GM18517 (cell line): Measurements from ENCODE around the gene LCE1A.

Source experiments
- ATAC-seq: cut with Tn5 transposase; IDR thresholded peaks from one replicate; pipeline ENCODE4 v1.9.1; 2021; ENCODE audit warnings: mild to moderate bottlenecking, moderate library complexity; ENCODE audit not compliant: unreplicated experiment

Gene LCE1A

GRCh38 chr1:152827173-152827572 is at the start of gene LCE1A:
LCE1A (plus strand) TSS chr1:152827473; CDS start chr1:152827473, 0 bp downstream.
- ATAC-seq: no peak

GRCh38 chr1:152777510-152778137 is 49.6 kb upstream of the LCE1A start:
- ATAC-seq: no peak

DNA sequence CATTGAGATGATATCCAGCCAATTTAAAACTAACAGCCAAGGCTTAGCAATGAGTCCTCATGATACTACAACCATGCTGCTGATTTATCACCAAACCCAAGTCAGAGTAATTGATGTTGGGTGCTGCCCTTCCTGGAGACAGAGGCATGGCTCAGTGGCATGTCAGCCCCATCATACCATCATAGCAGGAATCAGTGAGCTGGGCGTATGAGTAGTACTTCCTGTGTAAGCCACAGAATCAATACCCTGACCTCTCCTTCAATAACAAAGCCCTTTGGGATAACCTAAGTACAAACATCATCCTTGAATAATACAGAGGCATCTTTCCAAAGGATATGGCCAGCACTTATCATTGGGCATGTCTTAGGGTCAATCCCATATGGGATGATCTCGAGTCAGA is 44.2 kb upstream of the LCE1A start:
- no peak for ATAC-seq

DNA sequence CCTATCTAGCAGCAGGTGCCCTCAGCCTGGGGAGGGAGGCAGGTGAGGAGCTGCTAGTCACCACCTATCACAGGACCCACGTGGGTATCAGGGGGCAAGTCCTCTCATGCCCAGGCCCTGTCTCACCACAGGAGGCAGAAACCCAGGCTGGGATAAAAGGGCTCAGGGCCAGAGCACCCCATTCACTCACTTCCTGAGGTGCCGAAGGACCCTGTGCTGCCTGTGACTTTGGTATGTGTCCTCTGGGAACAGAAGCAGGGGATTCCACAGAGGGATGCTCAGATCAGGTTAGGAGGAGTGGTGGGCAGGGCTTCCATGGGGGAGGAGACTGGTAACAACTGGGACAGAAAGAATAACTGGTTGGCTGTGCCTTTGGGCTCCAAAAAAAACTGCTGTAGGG is 41.2 kb upstream of the LCE1A start, which contains the start of gene LCE1E:
Gene LCE1E, plus strand, starts transcription at position 181 of the 400 bp plus-strand sequence. CDS start 1,043 bp downstream, outside the sequence.
- no peak for ATAC-seq

- no peak for ATAC-seq
These were observed 31.6 kb upstream of the LCE1A start for GRCh38 chr1:152795686-152796085.

GRCh38 chr1:152796421-152796820 is 30.9 kb upstream of the LCE1A start, which contains the start of gene LCE1D:
LCE1D (plus strand) TSS chr1:152796721; CDS start chr1:152797795, 1,074 bp downstream.
- no peak for ATAC-seq

- no peak for ATAC-seq
These were observed 25.9 kb upstream of the LCE1A start for GRCh38 chr1:152801333-152801732.

- no peak for ATAC-seq
These were observed 20.7 kb upstream of the LCE1A start, which contains the start of gene LCE1C for GRCh38 chr1:152806576-152806975. LCE1C (minus strand) TSS chr1:152806651; CDS start chr1:152805478, 1,173 bp downstream.

GRCh38 chr1:152811050-152811449 is 16.2 kb upstream of the LCE1A start:
- ATAC-seq: no peak

DNA sequence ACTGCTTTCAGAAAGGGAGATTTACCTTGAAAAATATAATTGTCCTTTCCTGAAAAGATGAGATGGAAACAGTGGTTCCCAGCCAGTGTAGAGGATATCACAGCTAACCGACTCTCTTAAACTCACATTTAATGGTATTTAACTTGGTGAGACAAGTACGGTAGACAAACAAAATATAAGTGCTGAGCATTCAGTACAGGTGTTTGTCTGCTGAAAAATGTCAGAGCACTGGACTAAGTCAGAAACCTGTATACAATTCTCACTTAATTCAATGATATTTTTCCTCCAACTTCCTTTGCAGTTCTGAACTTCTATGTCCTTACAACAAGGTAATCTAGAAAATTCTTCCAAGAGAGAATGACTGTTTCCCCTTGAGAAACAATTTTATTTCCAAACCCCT is 15.6 kb upstream of the LCE1A start, which contains the start of gene LCE1B:
Gene LCE1B, plus strand, starts transcription at position 301 of the 400 bp plus-strand sequence. CDS start 476 bp downstream, outside the sequence.
- no peak for ATAC-seq

- ATAC-seq: no peak
These were observed 10.0 kb upstream of the LCE1A start for GRCh38 chr1:152817309-152817708.

GRCh38 chr1:152823294-152823693 is 4.0 kb upstream of the LCE1A start:
- ATAC-seq: no peak

GRCh38 chr1:152824964-152825363 is 2.3 kb upstream of the LCE1A start:
- ATAC-seq: no peak

DNA sequence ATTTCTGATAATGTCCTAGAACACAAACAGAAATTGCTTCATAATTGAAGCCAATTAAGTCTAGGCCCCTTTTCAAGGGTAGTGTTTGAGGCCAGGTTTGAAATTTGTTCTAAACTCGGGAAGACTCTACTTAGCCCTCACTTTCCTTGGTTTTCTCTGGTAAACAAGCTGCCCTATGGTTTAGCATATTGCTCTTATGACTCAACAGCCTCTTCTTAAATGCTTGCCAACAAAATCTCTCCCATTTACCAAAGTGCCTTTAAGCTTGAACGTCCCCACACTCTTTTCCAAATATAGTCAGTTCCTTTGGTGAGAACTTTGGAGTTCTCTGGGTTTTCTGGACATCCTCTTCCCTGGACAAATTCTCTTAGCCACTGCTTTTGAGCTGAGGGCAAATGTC is 9.6 kb downstream of the LCE1A start:
- no peak for ATAC-seq

- no peak for ATAC-seq
These were observed 15.3 kb downstream of the LCE1A start, which contains the start of gene LCE6A for GRCh38 chr1:152842556-152842955. LCE6A (plus strand) TSS chr1:152842856; CDS start chr1:152843521, 665 bp downstream.

DNA sequence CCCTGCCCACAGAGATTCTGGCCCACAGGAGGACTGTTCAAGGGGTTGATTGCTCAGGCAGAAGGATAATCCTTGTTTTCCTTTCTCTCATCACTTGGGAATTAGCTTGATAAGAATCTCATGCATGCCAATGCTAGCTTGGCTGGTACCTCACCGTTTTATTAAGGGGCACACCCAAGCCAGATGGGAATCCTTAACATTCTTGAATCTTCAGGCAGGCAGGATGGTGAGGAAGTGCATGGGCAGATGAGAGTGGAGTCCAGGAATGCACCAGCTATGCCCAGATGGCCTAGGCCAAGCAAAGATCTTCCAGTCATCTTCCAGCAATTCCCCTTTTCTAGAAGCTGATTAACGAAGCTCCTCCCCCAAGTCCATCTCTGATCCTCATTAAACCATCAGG is 28.4 kb downstream of the LCE1A start:
- no peak for ATAC-seq

DNA sequence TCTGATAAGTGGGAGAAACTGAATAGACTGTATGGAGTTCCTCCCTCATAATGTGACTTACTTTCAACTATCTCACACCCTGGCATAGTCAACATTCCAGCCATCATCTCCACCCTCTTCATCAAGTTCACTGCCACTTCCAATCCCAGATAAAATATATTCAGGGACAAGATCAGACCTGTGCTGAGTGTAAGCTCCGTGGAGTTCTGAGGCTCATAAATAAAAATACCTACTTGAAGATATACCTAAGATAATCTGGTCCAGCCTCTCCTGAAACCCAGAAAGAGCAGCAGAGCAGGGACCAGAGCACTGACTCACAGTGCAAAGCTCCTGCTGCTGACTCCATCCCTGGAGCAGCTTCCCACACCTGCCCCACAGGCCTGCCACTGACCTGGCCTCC is 30.8 kb downstream of the LCE1A start:
- no peak for ATAC-seq

GRCh38 chr1:152859696-152860095 is 32.4 kb downstream of the LCE1A start, which contains the start of gene LCE7A:
LCE7A (plus strand) TSS chr1:152859996; CDS start chr1:152860698, 702 bp downstream.
- no peak for ATAC-seq

- ATAC-seq: no peak
These were observed 32.9 kb downstream of the LCE1A start for GRCh38 chr1:152860129-152860528.

GRCh38 chr1:152861374-152861773 is 34.1 kb downstream of the LCE1A start:
- ATAC-seq: no peak

DNA sequence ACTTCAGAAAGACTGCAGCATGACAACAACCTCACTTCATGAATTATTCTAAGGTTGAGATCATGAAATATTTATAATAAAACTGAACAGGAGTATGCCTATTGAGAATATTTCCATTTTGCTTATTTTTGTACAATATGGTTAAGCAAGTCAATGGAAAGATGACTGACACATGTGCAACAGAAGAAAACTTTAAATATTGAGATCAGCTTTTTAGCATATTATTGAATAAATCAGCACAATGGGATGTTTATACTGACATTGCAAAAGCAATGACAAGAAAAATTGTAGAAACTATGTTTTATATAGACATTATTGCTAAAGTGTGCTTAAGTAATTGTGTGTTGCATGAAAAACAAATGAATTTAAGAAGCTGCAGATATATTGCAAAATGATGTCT is 37.2 kb downstream of the LCE1A start:
- ATAC-seq: no peak

GRCh38 chr1:152866321-152866720 is 39.0 kb downstream of the LCE1A start:
- ATAC-seq: no peak
